MCF 10A (cell line): ENCODE measurements around the gene APOB. TPM values are rescaled to one million over a fixed set of nuclear protein-coding genes. Genes with fewer than 3 reads are reported as not detected.

Source experiments
- BruUV-seq: library from RNA; stranded (reverse); fragments of 400-500 nt; replicated peaks from 2 replicates; lab custom pipeline; 2021; lab: Mats Ljungman, UMichigan
- CTCF ChIA-PET: fragments of 300-600 bp; sonication (Branson Sonifier 250); formaldehyde crosslinking; extraction: SDS; loops from one replicate; lab custom pipeline; 2021; ENCODE audit warnings: antibody characterized with exemption, inconsistent platforms; lab: Yijun Ruan, JAX
- POLR2A ChIA-PET: fragments of 300-600, 350-650 bp; sonication (Branson Sonifier 250); formaldehyde crosslinking; extraction: SDS; loops from one replicate; lab custom pipeline; 2020; ENCODE audit warnings: antibody characterized with exemption, inconsistent platforms; lab: Yijun Ruan, JAX
- DNase-seq: peaks from one replicate; pipeline ENCODE4 v3.0.0-alpha.2; 2018; ENCODE audit not compliant: unreplicated experiment
- H3K27ac Mint-ChIP-seq: one replicate; pipeline ENCODE4 v1.8.0; 2022; ENCODE audit warnings: mild to moderate bottlenecking, low read depth, mixed read lengths; ENCODE audit not compliant: unreplicated experiment
- H3K27me3 Mint-ChIP-seq: one replicate; pipeline ENCODE4 v1.8.0; 2022; ENCODE audit warnings: mixed read lengths; ENCODE audit not compliant: insufficient read depth, unreplicated experiment
- H3K36me3 Mint-ChIP-seq: one replicate; pipeline ENCODE4 v1.8.0; 2022; ENCODE audit warnings: mild to moderate bottlenecking, moderate library complexity, mixed read lengths; ENCODE audit not compliant: insufficient read depth, unreplicated experiment
- H3K4me1 Mint-ChIP-seq: one replicate; pipeline ENCODE4 v1.8.0; 2022; ENCODE audit warnings: mixed read lengths; ENCODE audit not compliant: insufficient read depth, unreplicated experiment
- H3K4me3 Mint-ChIP-seq: one replicate; pipeline ENCODE4 v1.8.0; 2022; ENCODE audit warnings: mild to moderate bottlenecking, moderate library complexity, mixed read lengths; ENCODE audit not compliant: unreplicated experiment
- H3K9me3 Mint-ChIP-seq: one replicate; pipeline ENCODE4 v1.8.0; 2022; ENCODE audit warnings: mixed read lengths; ENCODE audit not compliant: unreplicated experiment
- intact Hi-C: fragments of 100-400 bp; cut with micrococcal nuclease; formaldehyde crosslinking; loops from 2 replicates; pipeline ENCODE4 v1.14.1; 2022
- total RNA-seq: library from RNA; stranded (reverse); gene quantifications from 2 replicates; pipeline ENCODE4 v1.2.3, GENCODE V29; 2022
- TF ChIP-seq, protein P1 (sequence below): fragments of 200-600 bp; IDR thresholded peaks from one replicate; pipeline ENCODE4 v1.8.0; 2022; ENCODE audit warnings: antibody characterized with exemption, mild to moderate bottlenecking; ENCODE audit not compliant: unreplicated experiment

The APOB gene
- total RNA-seq, 1 experiment from 2014 or later = not detected

DNA sequence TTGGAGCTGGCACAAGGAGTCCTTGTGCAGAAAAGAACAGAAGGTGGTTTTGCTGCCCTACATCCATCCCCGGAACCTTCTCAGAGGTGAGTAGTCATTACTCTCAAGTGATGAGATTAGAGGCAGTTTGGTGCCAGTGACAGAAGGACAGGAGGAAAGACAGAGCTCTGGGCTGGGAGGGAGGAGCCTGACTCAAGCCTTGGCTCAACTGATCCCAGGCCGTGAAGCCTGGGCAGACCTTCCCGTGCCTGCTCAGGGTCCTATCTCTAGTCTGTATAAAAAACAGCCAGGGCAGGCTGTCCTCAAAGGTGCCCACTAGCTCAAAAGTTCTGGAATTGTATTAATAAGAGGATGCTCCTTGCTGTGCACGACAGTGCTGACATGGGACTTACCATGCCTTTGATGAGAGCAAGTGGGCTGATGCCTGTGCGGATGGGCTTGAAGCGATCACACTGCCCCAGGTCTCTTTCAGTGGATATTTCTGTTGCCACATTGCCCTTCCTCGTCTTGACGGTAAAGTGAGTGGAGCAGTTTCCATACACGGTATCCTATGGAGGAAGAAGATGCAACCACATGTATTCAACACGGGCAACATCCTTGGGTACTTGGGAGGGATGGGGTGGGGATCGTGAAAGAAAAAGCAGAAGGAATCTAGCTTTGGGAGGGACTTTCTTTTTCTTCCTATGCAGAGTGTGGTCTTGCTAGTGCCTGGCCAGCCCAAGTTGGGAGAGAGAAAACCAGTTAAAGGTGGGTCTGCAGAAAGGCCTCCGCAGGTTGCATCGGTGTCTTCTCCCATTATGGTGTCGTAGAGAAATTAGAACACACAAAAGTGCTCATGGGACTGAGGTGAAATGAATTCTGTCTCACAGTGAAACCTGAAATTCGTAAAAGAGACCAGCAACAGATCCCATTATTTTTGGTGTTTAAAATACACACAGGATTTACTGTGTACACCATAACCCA, 6.9 kb downstream of the APOB start:
- peak overlapping the region; percentile 91 for H3K27ac Mint-ChIP-seq
- intact Hi-C loops = no loop called here
- no peak overlapping the region for H3K4me3 Mint-ChIP-seq
- no TSS peak for BruUV-seq
- H3K4me1 Mint-ChIP-seq = peaks cover 14% of the 10 kb centered on the region
- no peaks in the 10 kb centered on the region for H3K27me3 Mint-ChIP-seq
- CTCF ChIA-PET = interaction anchor here (0.7 to 2.2 kb wide), 4 partner anchors 9 to 376 kb away, joined by 3 to 9 read pairs (median 8); no protein-coding TSS in a partner anchor
- POLR2A ChIA-PET = no interaction called here
- H3K9me3 Mint-ChIP-seq = no peaks in the 10 kb centered on the region
- no peaks in the 10 kb centered on the region for H3K36me3 Mint-ChIP-seq
- TF ChIP-seq, protein P1, sequence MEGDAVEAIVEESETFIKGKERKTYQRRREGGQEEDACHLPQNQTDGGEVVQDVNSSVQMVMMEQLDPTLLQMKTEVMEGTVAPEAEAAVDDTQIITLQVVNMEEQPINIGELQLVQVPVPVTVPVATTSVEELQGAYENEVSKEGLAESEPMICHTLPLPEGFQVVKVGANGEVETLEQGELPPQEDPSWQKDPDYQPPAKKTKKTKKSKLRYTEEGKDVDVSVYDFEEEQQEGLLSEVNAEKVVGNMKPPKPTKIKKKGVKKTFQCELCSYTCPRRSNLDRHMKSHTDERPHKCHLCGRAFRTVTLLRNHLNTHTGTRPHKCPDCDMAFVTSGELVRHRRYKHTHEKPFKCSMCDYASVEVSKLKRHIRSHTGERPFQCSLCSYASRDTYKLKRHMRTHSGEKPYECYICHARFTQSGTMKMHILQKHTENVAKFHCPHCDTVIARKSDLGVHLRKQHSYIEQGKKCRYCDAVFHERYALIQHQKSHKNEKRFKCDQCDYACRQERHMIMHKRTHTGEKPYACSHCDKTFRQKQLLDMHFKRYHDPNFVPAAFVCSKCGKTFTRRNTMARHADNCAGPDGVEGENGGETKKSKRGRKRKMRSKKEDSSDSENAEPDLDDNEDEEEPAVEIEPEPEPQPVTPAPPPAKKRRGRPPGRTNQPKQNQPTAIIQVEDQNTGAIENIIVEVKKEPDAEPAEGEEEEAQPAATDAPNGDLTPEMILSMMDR = no peak
- no peak for DNase-seq

DNA sequence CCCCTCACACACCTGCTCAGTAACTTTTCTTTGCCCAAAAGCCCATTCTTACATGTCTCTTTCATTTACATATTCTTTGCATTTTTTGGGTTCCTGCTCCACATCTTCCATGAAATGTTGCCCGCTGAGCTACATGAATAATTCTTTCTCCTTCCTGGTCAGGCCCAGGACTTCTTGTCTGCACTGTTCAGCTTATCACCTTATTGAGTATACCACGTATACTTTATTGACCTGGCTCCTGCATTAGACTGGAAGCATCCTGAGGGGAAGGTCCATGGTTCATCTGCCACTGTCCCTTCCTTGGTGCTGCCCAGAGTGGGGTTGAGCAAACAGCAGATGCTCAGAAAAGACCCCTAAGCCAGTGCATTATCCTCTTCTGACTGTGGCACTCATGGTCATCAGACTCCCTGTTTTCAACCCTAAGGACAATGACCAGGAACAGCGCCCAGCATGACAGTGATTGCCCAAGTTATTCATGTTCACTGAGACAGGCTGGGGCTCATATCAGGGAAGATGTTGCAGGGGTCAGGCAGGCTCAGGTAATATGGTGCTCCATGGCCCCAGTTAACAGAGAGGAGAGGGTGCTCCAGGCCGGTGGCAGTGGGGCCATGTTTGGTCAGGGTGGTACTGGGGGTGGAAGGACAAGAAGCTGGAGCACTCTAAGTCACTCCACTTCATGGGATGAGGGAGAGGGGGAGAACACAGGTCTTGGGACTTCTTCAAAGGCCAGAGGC, 7.7 kb downstream of the APOB start:
- intact Hi-C loops = no loop called here

DNA sequence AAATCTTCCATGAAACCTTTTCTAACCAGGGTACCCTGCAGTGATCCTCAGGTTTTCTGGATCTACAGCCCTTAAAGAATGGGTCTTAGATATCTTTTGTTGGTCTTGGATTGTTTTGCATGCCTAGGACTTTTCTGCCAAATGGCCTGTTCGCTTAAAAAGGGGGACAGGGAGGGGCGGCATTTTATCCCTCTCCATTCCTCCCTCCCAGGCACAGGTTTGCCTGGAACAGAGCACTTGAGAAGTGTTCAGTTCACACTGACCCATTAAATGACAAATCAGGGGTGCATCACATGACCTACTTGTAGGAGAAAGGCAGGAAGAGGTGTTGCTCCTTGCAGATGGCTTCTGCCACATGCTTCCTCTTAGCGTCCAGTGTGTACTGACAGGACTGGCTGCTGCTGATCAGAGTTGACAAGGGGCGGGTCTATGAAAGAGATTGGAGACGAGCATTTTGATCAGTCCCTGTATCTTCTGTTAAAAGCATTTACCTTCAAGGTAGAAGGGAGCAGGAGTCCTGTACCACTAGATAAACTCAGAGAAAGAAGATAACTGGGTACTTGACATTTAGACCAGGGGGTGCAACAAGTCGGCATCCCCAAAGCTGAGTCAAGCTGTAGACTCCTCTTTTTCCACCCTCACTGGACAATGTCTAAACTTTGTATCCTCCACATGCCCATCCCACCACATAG, 8.4 kb downstream of the APOB start:
- H3K4me1 Mint-ChIP-seq = peaks cover 14% of the 10 kb centered on the region
- peaks cover 8% of the 10 kb centered on the region for H3K27me3 Mint-ChIP-seq
- TF ChIP-seq, protein P1 = no peak
- intact Hi-C loops = no loop called here
- POLR2A ChIA-PET = no interaction called here
- peaks cover under 1% of the 10 kb centered on the region for H3K9me3 Mint-ChIP-seq
- H3K27ac Mint-ChIP-seq = no peak overlapping the region
- no peaks in the 10 kb centered on the region for H3K36me3 Mint-ChIP-seq
- H3K4me3 Mint-ChIP-seq = no peak overlapping the region
- CTCF ChIA-PET = interaction anchor here (0.6 to 1.8 kb wide), 2 partner anchors 11 to 48 kb away, joined by 3 to 9 read pairs; no protein-coding TSS in a partner anchor
- DNase-seq = no peak
- no TSS peak for BruUV-seq

More for the DNA sequence above, 7.7 kb downstream of the APOB start:
- H3K4me3 Mint-ChIP-seq = no peak overlapping the region
- no TSS peak for BruUV-seq
- TF ChIP-seq, protein P1 = no peak
- H3K27ac Mint-ChIP-seq = no peak overlapping the region
- ChIA-PET CTCF (interaction anchor here (0.6 to 1.8 kb wide), 3 partner anchors 10 to 48 kb away, joined by 3 to 9 read pairs (median 3); no protein-coding TSS in a partner anchor), POLR2A (no interaction called here)
- no peaks in the 10 kb centered on the region for H3K9me3 Mint-ChIP-seq
- peaks cover 1% of the 10 kb centered on the region for H3K27me3 Mint-ChIP-seq
- no peaks in the 10 kb centered on the region for H3K36me3 Mint-ChIP-seq
- peaks cover 14% of the 10 kb centered on the region for H3K4me1 Mint-ChIP-seq
- DNase-seq = no peak
